ENCODE results near the gene HSDL1. TPM values are rescaled to one million over a fixed set of nuclear protein-coding genes. Genes with fewer than 3 reads are reported as not detected.

The HSDL1 gene
- polyA plus RNA-seq, 2 of the 4 experiments (the other 2 are of a cell fraction) = 17.9 to 24.9 TPM

- TF ChIP-seq NFE2L2 (conservative IDR thresholded peaks at IDR 0.05; ENCODE audit: low read length) (no peak), ELK1 (IDR thresholded peaks at IDR 0.05; ENCODE audit: low read depth, low read length) (no peak), KDM5A (IDR thresholded peaks at IDR 0.05) (no peak), PHF8 (IDR thresholded peaks at IDR 0.05; ENCODE audit: borderline replicate concordance, low read depth) (no peak), FOSL2 (IDR thresholded peaks at IDR 0.05) (no peak), FOSL2 (CRISPR knock-in tag; IDR thresholded peaks at IDR 0.05) (no peak), TP53 (CRISPR knock-in tag; IDR thresholded peaks at IDR 0.05) (no peak), ESRRA (IDR thresholded peaks at IDR 0.05; ENCODE audit: borderline replicate concordance, low read length) (no peak), HOXB5 (CRISPR knock-in tag; IDR thresholded peaks at IDR 0.05) (no peak), PBX3 (IDR thresholded peaks at IDR 0.05) (no peak), USF2 (IDR thresholded peaks at IDR 0.05) (no peak), TFCP2L1 (CRISPR knock-in tag; IDR thresholded peaks at IDR 0.05) (no peak), RCOR1 (IDR thresholded peaks at IDR 0.05; ENCODE audit: low read depth, low read length) (no peak)
- 81% methylated on average over 7 of the region's 7 CpGs for WGBS (ENCODE audit: missing lambda C conversion rate)
- CTCF ChIA-PET = interaction anchor here (1.1 kb wide), 1 partner anchor 27 kb away, joined by 3 read pairs; no protein-coding TSS in a partner anchor
- Histone ChIP-seq H3K27ac (no peak overlapping the region), H3K4me3 (no peak overlapping the region), H3K4me2 (no peak overlapping the region), H3K9me3 (no peaks in the 10 kb centered on the region), H3K4me1 (no peaks in the 10 kb centered on the region)
- POLR2A ChIA-PET = no interaction called here
- no peak for ATAC-seq
- no peak for DNase-seq (ENCODE audit: low read depth in 1 of 2, low spot score in 1 of 2)
- FAIRE-seq = no peak
These were observed 48.5 kb upstream of the HSDL1 start for GRCh38 chr16:84193480-84193879.

GRCh38 chr16:84191466-84191865, 46.5 kb upstream of the HSDL1 start:
- Histone ChIP-seq H3K4me3 (no peak overlapping the region), H3K4me1 (no peaks in the 10 kb centered on the region), H3K27ac (no peak overlapping the region), H3K4me2 (no peak overlapping the region), H3K9me3 (no peaks in the 10 kb centered on the region)
- WGBS (ENCODE audit: missing lambda C conversion rate) = 75% methylated on average over 9 of the region's 16 CpGs
- ChIA-PET POLR2A (interaction anchor here (0.6 kb wide), 1 partner anchor 91 kb away, joined by 11 read pairs; no protein-coding TSS in a partner anchor), CTCF (no interaction called here)
- ATAC-seq (no peak), DNase-seq (ENCODE audit: low read depth in 1 of 2, low spot score in 1 of 2) (no peak), FAIRE-seq (no peak)
- TF ChIP-seq NPAS2 (CRISPR knock-in tag; IDR thresholded peaks at IDR 0.05; ENCODE audit: borderline replicate concordance) (no peak), RNF2 (IDR thresholded peaks at IDR 0.05; ENCODE audit: borderline replicate concordance, low read depth) (no peak), JUNB (IDR thresholded peaks at IDR 0.05) (no peak), HMGXB4 (CRISPR knock-in tag; IDR thresholded peaks at IDR 0.05; ENCODE audit: borderline replicate concordance) (no peak), ZNF302 (CRISPR knock-in tag; IDR thresholded peaks at IDR 0.05) (no peak), MAFK (IDR thresholded peaks at IDR 0.05; ENCODE audit: partially characterized antibody) (no peak), NFE2L2 (conservative IDR thresholded peaks at IDR 0.05; ENCODE audit: low read length) (no peak), REST (IDR thresholded peaks at IDR 0.05) (no peak), CBX2 (IDR thresholded peaks at IDR 0.05; ENCODE audit: borderline replicate concordance, low read depth) (no peak), KDM1A (IDR thresholded peaks at IDR 0.05; ENCODE audit: low read depth) (no peak), CTCF (IDR thresholded peaks at IDR 0.05) (no peak), SREBF2 (IDR thresholded peaks at IDR 0.05) (no peak)
